Panc1 (cell line): Measurements from ENCODE around the gene JPH3. TPM values are rescaled to one million over a fixed set of nuclear protein-coding genes. Genes with fewer than 3 reads are reported as not detected.
"Not testable (repeated sequence)": the region's sequence is repeated elsewhere in the genome, so short reads cannot be mapped to it uniquely, and the experiment has no call there.

Experiments used
- ATAC-seq: fragments of 200-7000 bp; cut with Tn5 transposase; 2 replicates; pipeline ENCODE4 v1.9.1; 2020; ENCODE audit warnings: mild to moderate bottlenecking, moderate library complexity
- BruUV-seq: library from RNA; stranded (reverse); fragments of 400-500 nt; replicated peaks from 2 replicates; lab custom pipeline; 2021; lab: Mats Ljungman, UMichigan
- CTCF ChIA-PET: fragments of 300-600 bp; sonication (Branson Sonifier 250); formaldehyde crosslinking; loops from one replicate; lab custom pipeline; 2022; ENCODE audit warnings: antibody characterized with exemption; lab: Charles Lee
- POLR2A ChIA-PET: fragments of 300-600 bp; sonication (Branson Sonifier 250); formaldehyde crosslinking; loops from one replicate; lab custom pipeline; 2022; ENCODE audit warnings: antibody characterized with exemption; lab: Charles Lee
- DNase-seq: peaks from one replicate; pipeline ENCODE4 v3.0.0-alpha.2; 2010; ENCODE audit warnings: low read depth, low spot score
- H3K27ac ChIP-seq: 2 replicates; pipeline ENCODE4 v1.5.1; 2011; ENCODE audit warnings: mild to moderate bottlenecking, low read length, inconsistent platforms
- H3K27me3 ChIP-seq: fragments of 200-500 bp; sonication (Bioruptor generic); 2 replicates; pipeline ENCODE4 v1.6.0; 2014; ENCODE audit warnings: low read length, inconsistent platforms; ENCODE audit not compliant: control insufficient read depth, insufficient read depth
- H3K36me3 ChIP-seq: fragments of 200-500 bp; sonication (Bioruptor generic); 2 replicates; pipeline ENCODE4 v1.5.1; 2014; ENCODE audit warnings: inconsistent platforms, mild to moderate bottlenecking, low read length, moderate library complexity; ENCODE audit not compliant: control insufficient read depth, insufficient read depth
- H3K4me1 ChIP-seq: 2 replicates; pipeline ENCODE4 v1.5.1; 2011; ENCODE audit warnings: inconsistent platforms, mild to moderate bottlenecking, low read length, moderate library complexity; ENCODE audit not compliant: control insufficient read depth, insufficient read depth
- H3K4me3 ChIP-seq, 2 experiments: 2 replicates each; pipeline ENCODE4 v1.5.1; 2011 to 2012; ENCODE audit warnings: low read depth in 2 of 2, low read length in 2 of 2, mild to moderate bottlenecking in 2 of 2, inconsistent platforms in 1 of 2, moderate library complexity in 1 of 2
- H3K9me3 ChIP-seq: fragments of 200-500 bp; sonication (Bioruptor generic); 2 replicates; pipeline ENCODE4 v1.5.1; 2014; ENCODE audit warnings: low read depth, mild to moderate bottlenecking, inconsistent platforms, low read length, moderate library complexity; ENCODE audit not compliant: control insufficient read depth, insufficient read depth
- CTCF ChIP-seq: fragments of 450-650 bp; IDR thresholded peaks from 2 replicates; pipeline ENCODE4 v1.5.1; 2017; ENCODE audit warnings: mild to moderate bottlenecking
- POLR2AphosphoS5 ChIP-seq: IDR thresholded peaks from 2 replicates; pipeline ENCODE4 v1.6.1; 2012; ENCODE audit warnings: mild to moderate bottlenecking, low read depth, low read length, moderate library complexity
- REST ChIP-seq, 2 experiments: IDR thresholded peaks; 2 replicates each; pipeline ENCODE4 v1.6.1; 2011 to 2012; ENCODE audit warnings: low read depth in 2 of 2, control low read depth in 1 of 2, low read length in 1 of 2, mild to moderate bottlenecking in 1 of 2, moderate library complexity in 1 of 2; ENCODE audit not compliant: insufficient read depth in 1 of 2
- SIN3A ChIP-seq: IDR thresholded peaks from 2 replicates; pipeline ENCODE4 v1.6.1; 2012; ENCODE audit warnings: low read depth, mild to moderate bottlenecking, low read length, moderate library complexity, borderline replicate concordance; ENCODE audit not compliant: insufficient read depth
- TCF7L2 ChIP-seq: IDR thresholded peaks from 2 replicates; pipeline ENCODE4 v1.6.1; 2011; ENCODE audit warnings: mild to moderate bottlenecking, low read depth, low read length, inconsistent platforms
- in situ Hi-C: cut with HindIII; loops from 2 replicates; pipeline ENCODE4 v1.10.0; 2016; ENCODE audit warnings: low sequenced_read_pairs, low pct_unique_long_range_greater_than_20kb
- intact Hi-C: fragments of 100-400 bp; cut with micrococcal nuclease; formaldehyde crosslinking; loops from one replicate; pipeline ENCODE4 v1.10.0; 2022; ENCODE audit not compliant: unreplicated experiment
- total RNA-seq: library from RNA; stranded (reverse); gene quantifications from one replicate; pipeline ENCODE4 v1.2.1, GENCODE V29; 2021; ENCODE audit not compliant: unreplicated experiment

The JPH3 gene
- total RNA-seq, 1 experiment from 2014 or later: 1.2 TPM

GRCh38 chr16:87715658-87716057, 113.3 kb downstream of the JPH3 start:
- ChIA-PET POLR2A (no interaction called here), CTCF (no interaction called here)
- Histone ChIP-seq H3K36me3 (no peaks in the 10 kb centered on the region), H3K27me3 (no peaks in the 10 kb centered on the region), H3K9me3 (no peaks in the 10 kb centered on the region), H3K27ac (no peak overlapping the region), H3K4me1 (no peaks in the 10 kb centered on the region), H3K4me3 (no peak overlapping the region)
- DNase-seq (no peak), ATAC-seq (no peak)
- no peak for TF ChIP-seq SIN3A
- no peak for TF ChIP-seq TCF7L2
- TF ChIP-seq POLR2AphosphoS5: no peak
- no peak for TF ChIP-seq CTCF
- TF ChIP-seq REST (IDR thresholded peaks at IDR 0.05; ENCODE audit: insufficient read depth in 1 of 2, low read depth in 2 of 2, low read length in 1 of 2): no peak
- in situ Hi-C loops: no loop called here
- BruUV-seq: no TSS peak
- intact Hi-C loops: no loop called here

GRCh38 chr16:87718831-87719230, 116.5 kb downstream of the JPH3 start:
- BruUV-seq, H3K36me3 ChIP-seq, H3K27ac ChIP-seq, intact Hi-C loops, in situ Hi-C loops, ATAC-seq, CTCF ChIA-PET, H3K4me1 ChIP-seq, H3K9me3 ChIP-seq, H3K27me3 ChIP-seq, DNase-seq, POLR2A ChIA-PET, H3K4me3 ChIP-seq: not testable (repeated sequence)

GRCh38 chr16:87720446-87720845, 118.1 kb downstream of the JPH3 start:
- TF ChIP-seq POLR2AphosphoS5 (no peak), CTCF (no peak), SIN3A (no peak), REST (IDR thresholded peaks at IDR 0.05; ENCODE audit: insufficient read depth in 1 of 2, low read depth in 2 of 2, low read length in 1 of 2) (no peak), TCF7L2 (no peak)
- Histone ChIP-seq H3K4me1 (no peaks in the 10 kb centered on the region), H3K27ac (no peak overlapping the region), H3K36me3 (no peaks in the 10 kb centered on the region), H3K4me3 (no peak overlapping the region), H3K9me3 (no peaks in the 10 kb centered on the region), H3K27me3 (no peaks in the 10 kb centered on the region)
- no TSS peak for BruUV-seq
- in situ Hi-C loops (no loop called here), intact Hi-C loops (no loop called here)
- ATAC-seq: no peak
- DNase-seq: no peak
- POLR2A ChIA-PET: no interaction called here
- CTCF ChIA-PET: no interaction called here
